Heart left ventricle (tissue), 16 donors: ENCODE results near the gene LCE1E. TPM values are rescaled to one million over a fixed set of nuclear protein-coding genes. Genes with fewer than 3 reads are reported as not detected.

Experiments
- ATAC-seq, 4 donors: fragments of 200-7000 bp; cut with Tn5 transposase; one replicate each; pipeline ENCODE4 v1.9.1; 2020 to 2022; ENCODE audit warnings: moderate library complexity in 4 of 4, mild to moderate bottlenecking in 3 of 4, moderate number of reproducible peaks in 1 of 4
- DNase-seq, 5 donors: peaks; one replicate each; pipeline ENCODE4 v3.0.0-alpha.2; 2020
- H3K27ac ChIP-seq, 12 donors: fragments of 200-600 bp; sonication (generic) in 4 of 12; one replicate each; pipeline versions ENCODE4 v1.5.0 to v1.8.0; 2016 to 2022; ENCODE audit warnings: mild to moderate bottlenecking in 2 of 12
- H3K27me3 ChIP-seq, 9 donors: fragments of 200-600 bp; sonication (generic) in 2 of 9; one replicate each; pipeline versions ENCODE4 v1.5.1 to v1.8.0; 2016 to 2022; ENCODE audit warnings: mild to moderate bottlenecking in 3 of 9
- H3K36me3 ChIP-seq, 9 donors: fragments of 200-600 bp; sonication (generic) in 2 of 9; one replicate each; pipeline versions ENCODE4 v1.5.0 to v1.8.0; 2018 to 2022; ENCODE audit warnings: mild to moderate bottlenecking in 2 of 9
- H3K4me1 ChIP-seq, 12 donors: fragments of 200-600 bp; sonication (generic) in 4 of 12; one replicate each; pipeline versions ENCODE4 v1.5.0 to v1.8.0; 2016 to 2022; ENCODE audit warnings: mild to moderate bottlenecking in 3 of 12
- H3K4me3 ChIP-seq, 12 donors: fragments of 200-600 bp; sonication (generic) in 4 of 12; one replicate each; pipeline versions ENCODE4 v1.5.0 to v1.8.0; 2017 to 2022; ENCODE audit warnings: mild to moderate bottlenecking in 9 of 12, moderate library complexity in 4 of 12
- H3K9me3 ChIP-seq, 12 donors: fragments of 200-600 bp; sonication (generic) in 4 of 12; one replicate each; pipeline versions ENCODE4 v1.5.0 to v1.8.0; 2016 to 2022; ENCODE audit warnings: mild to moderate bottlenecking in 1 of 12
- CTCF ChIP-seq, 12 donors: fragments of 200-600 bp; sonication (generic) in 4 of 12; IDR thresholded peaks; one replicate each; pipeline versions ENCODE4 v1.5.0 to v1.8.0; 2018 to 2022; ENCODE audit warnings: antibody characterized with exemption in 12 of 12, mild to moderate bottlenecking in 5 of 12
- POLR2A ChIP-seq, 2 donors: fragments of 450-650 bp; IDR thresholded peaks; one replicate each; pipeline ENCODE4 v1.6.1; 2017; ENCODE audit warnings: antibody characterized with exemption in 2 of 2, mild to moderate bottlenecking in 2 of 2, moderate library complexity in 2 of 2
- WGBS, 4 donors: extraction: QIAGEN DNeasy Blood & Tissue Kit in 2 of 4; methylation state at CpG; one replicate each; pipeline versions ENCODE4 v1.1.5 to v1.1.7; 2013 to 2018; 5-methylcytosine and 5-hydroxymethylcytosine counted together
- intact Hi-C, 10 donors: fragments of 100-400 bp; cut with DNase I; formaldehyde crosslinking; loops; one replicate each; pipeline versions ENCODE4 v1.11.1 to v1.14.2; 2022
- polyA plus RNA-seq, 2 donors: library from polyadenylated mRNA; stranded (reverse); fragments of 200-250 nt; gene quantifications; one replicate each; pipeline ENCODE4 v1.2.3, GENCODE V29; 2013
- total RNA-seq, 9 donors: library from RNA; depleted of rRNA in 2 of 9; stranded (reverse); fragments of >200 nt in 2 of 9; fragmentation: NEBNext Ultra II Directional in 3 of 9; extraction: Animal tissue kit (Norgen Biotek cat#: 25700) in 3 of 9; gene quantifications; one replicate each; pipeline versions ENCODE4 v1.1.0 to v1.2.4, GENCODE V29; 2016 to 2023
- donor health status: ischemic (EF 13 %, LVEDD 7.1; RV severe dilation, severe dysfunction).
- donor health status: healthy with polysubstance abuse.
- donor health status: DM: no; HTN: yes; CAD: no.
- donor health status: DM: no; HTN: no; CAD: no.
- donor health status: ischemic (EF 25% LVEDD 6.9; RV normal size, moderate dysfunction).
- donor health status: ischemic (EF 25% LVEDD 5.7; RV mildly dilated, moderate dysfunction).
- donor health status: healthy.
- donor health status: DM: yes; HTN: yes; CAD: no.
- donor health status: ischemic (EF 35%, LVEDD 5.7; RV mildly dilated, moderate dysfunction).
- donor health status: nonischemic (EF 11% LVEDD 7.7; RV severe dilation, severe dysfunction).
- donor health status: DM: yes; HTN: yes; CAD: no.
- donor health status: PGD.
- donor health status: ischemic (EF 29% LVEDD 5.4; RV normal size, mild dysfunction).
- donor health status: nonischemic (EF 23%, LVEDD 6.1; RV moderate dilation, normal function).

LCE1E gene
- total and polyA plus RNA-seq, 11 donors = not detected

- no peak overlapping the region for H3K27ac ChIP-seq
- intact Hi-C loops = no loop called here
- peaks cover 0 to 5% (median 0%) of the 10 kb centered on the region in 9 donors for H3K27me3 ChIP-seq
- no peaks in the 10 kb centered on the region for H3K4me1 ChIP-seq
- no peaks in the 10 kb centered on the region for H3K9me3 ChIP-seq
- ATAC-seq (no peak), DNase-seq (no peak)
- no peaks in the 10 kb centered on the region for H3K36me3 ChIP-seq
- WGBS, 4 donors = 41 to 80% (median 55%) methylated on average over 1 of the region's 1 CpG
- no peak overlapping the region for H3K4me3 ChIP-seq
- no peak for TF ChIP-seq POLR2A (IDR thresholded peaks at IDR 0.05)
- TF ChIP-seq CTCF (IDR thresholded peaks at IDR 0.05) = no peak
Measured at GRCh38 chr1:152801333-152801732, 15.3 kb downstream of the LCE1E start.

GRCh38 chr1:152806576-152806975, 20.5 kb downstream of the LCE1E start, which contains the start of gene LCE1C:
Gene LCE1C, minus strand, starts transcription at chr1:152806651. Its CDS starts 1,173 bp downstream, at chr1:152805478.
- H3K9me3 ChIP-seq = peaks cover 0 to 4% (median 0%) of the 10 kb centered on the region in 12 donors
- H3K27ac ChIP-seq = no peak within 1 kb of the TSS
- DNase-seq (no peak), ATAC-seq (no peak)
- TF ChIP-seq POLR2A (IDR thresholded peaks at IDR 0.05) (no peak), CTCF (IDR thresholded peaks at IDR 0.05) (no peak)
- no peak within 1 kb of the TSS for H3K4me3 ChIP-seq
- intact Hi-C loops = no loop called here
- WGBS, 4 donors = 32 to 57% (median 47%) methylated on average over 3 of the region's 3 CpGs
- no peaks in the 10 kb centered on the region for H3K4me1 ChIP-seq
- H3K36me3 ChIP-seq = no peaks in the 10 kb centered on the region
- H3K27me3 ChIP-seq = peaks cover 0 to 7% (median 0%) of the 10 kb centered on the region in 9 donors

GRCh38 chr1:152811050-152811449, 25.0 kb downstream of the LCE1E start:
- WGBS, 4 donors = 49 to 82% (median 58%) methylated on average over 2 of the region's 2 CpGs
- ATAC-seq = no peak

GRCh38 chr1:152811671-152812070, 25.6 kb downstream of the LCE1E start, which contains the start of gene LCE1B:
Gene LCE1B, plus strand, starts transcription at chr1:152811971. Its CDS starts 476 bp downstream, at chr1:152812447.
- intact Hi-C loops = no loop called here
- H3K9me3 ChIP-seq = peaks cover 0 to 4% (median 0%) of the 10 kb centered on the region in 12 donors
- H3K27me3 ChIP-seq = peaks cover 0 to 11% (median 0%) of the 10 kb centered on the region in 9 donors
- ATAC-seq = no peak
- H3K4me3 ChIP-seq = no peak within 1 kb of the TSS
- no peaks in the 10 kb centered on the region for H3K36me3 ChIP-seq
- DNase-seq = no peak
- TF ChIP-seq CTCF (IDR thresholded peaks at IDR 0.05) (no peak), POLR2A (IDR thresholded peaks at IDR 0.05) (no peak)
- 65 to 97% (median 90%) methylated on average over 2 of the region's 2 CpGs for WGBS, 4 donors
- no peak within 1 kb of the TSS for H3K27ac ChIP-seq
- H3K4me1 ChIP-seq = no peaks in the 10 kb centered on the region

More at GRCh38 chr1:152811050-152811449, 25.0 kb downstream of the LCE1E start:
- Histone ChIP-seq H3K4me3 (no peak overlapping the region), H3K27me3 (peaks cover 0 to 11% (median 0%) of the 10 kb centered on the region in 9 donors), H3K27ac (no peak overlapping the region), H3K4me1 (no peaks in the 10 kb centered on the region), H3K9me3 (peaks cover 0 to 4% (median 0%) of the 10 kb centered on the region in 12 donors), H3K36me3 (no peaks in the 10 kb centered on the region)
- TF ChIP-seq CTCF (IDR thresholded peaks at IDR 0.05) (no peak), POLR2A (IDR thresholded peaks at IDR 0.05) (no peak)
- no peak for DNase-seq
- intact Hi-C loops = no loop called here
